HG03565 (cell line): ENCODE results near the gene CCNG1.
"Not testable (repeated sequence)": the region's sequence is repeated elsewhere in the genome, so short reads cannot be mapped to it uniquely, and the experiment has no call there.

Source experiments
- ATAC-seq: cut with Tn5 transposase; IDR thresholded peaks from one replicate; pipeline ENCODE4 v1.9.1; 2021; ENCODE audit warnings: mild to moderate bottlenecking, moderate library complexity; ENCODE audit not compliant: unreplicated experiment

The CCNG1 gene

DNA sequence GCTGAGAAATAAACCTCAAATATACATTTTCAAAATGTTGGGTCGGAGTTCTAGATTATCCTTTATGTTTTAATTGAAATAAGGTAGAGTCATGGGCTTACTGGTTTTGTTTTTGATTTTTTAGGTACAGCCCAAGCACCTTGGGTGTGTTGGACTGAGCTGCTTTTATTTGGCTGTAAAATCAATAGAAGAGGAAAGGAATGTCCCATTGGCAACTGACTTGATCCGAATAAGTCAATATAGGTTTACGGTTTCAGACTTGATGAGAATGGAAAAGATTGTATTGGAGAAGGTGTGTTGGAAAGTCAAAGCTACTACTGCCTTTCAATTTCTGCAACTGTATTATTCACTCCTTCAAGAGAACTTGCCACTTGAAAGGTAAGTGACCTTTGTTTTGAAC lies 3.6 kb downstream of the CCNG1 start:
- ATAC-seq, result no peak

DNA sequence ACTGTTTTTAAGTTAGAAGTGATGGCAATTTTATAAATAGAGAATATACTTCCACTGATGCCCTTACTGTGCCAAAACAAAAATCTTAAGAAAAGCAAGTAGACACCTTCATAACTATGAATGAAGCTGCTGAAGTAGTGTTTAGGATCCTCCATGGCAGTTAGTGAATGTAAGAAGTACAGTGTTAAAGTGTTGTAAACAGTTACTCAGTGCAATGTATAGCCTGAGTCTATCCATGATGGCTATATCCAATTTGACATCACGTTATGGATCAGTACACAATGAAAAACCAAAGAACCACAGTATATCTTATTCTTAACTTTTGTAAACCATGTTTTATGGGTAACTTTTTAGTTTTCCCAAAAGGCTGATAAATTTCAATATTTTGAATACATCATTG lies 7.1 kb downstream of the CCNG1 start:
- no peak for ATAC-seq

DNA sequence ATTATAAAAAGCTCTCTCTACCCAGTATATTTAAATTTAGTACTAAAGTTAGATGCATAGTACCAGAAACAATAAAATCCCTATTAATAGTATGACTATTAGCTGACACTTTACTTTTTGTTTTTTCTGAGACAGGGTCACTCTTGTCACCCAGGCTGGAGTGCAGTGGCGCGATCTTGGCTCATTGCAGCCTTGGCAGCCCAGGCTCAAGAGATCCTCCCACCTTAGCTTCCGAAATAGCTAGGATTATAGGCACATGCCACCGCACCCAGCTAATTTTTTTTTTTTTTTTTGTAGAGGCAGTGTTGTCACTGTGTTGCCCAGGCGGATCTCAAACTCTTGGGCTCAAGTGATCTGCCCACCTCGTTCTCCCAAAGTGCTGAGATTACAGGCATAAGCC lies 8.0 kb downstream of the CCNG1 start:
- no peak for ATAC-seq

DNA sequence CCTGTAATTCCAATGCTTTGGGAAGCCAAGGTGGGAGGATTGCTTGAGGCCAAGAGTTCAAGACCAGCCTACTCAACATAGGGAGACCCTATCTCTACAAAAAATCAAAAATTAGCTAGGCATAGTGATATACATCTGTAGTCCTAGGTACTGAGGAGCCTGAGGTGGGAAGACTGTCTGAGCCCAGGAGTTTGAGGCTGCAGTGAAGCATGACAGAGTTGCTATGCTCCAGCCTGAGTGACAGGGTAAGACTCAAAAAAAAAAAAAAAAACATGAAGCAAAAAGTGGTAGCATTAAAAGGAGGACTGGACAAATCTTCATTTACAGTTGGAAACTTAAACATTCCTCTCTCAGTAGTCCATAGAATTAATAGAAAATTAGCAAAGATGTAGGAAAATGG lies 9.8 kb downstream of the CCNG1 start:
- ATAC-seq, result no peak

DNA sequence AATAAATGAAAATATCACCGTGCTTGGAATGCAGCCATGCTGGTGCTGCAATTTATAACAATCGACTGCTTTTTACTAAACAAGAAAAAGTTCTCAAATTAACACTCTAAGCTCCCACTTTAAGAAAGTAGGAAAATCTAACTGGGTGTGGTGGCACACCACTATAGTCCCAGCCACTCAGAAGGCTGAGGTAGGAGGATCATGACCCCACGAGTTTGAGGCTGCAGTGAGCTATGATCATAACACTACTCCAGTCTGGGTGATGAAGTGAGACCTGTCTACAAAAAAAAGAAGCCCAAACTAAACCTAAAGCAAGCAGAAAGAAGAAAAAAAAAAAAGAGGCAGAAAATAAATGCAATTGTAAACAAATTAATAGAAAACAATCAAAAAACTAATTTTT lies 10.5 kb downstream of the CCNG1 start:
- no peak for ATAC-seq

DNA sequence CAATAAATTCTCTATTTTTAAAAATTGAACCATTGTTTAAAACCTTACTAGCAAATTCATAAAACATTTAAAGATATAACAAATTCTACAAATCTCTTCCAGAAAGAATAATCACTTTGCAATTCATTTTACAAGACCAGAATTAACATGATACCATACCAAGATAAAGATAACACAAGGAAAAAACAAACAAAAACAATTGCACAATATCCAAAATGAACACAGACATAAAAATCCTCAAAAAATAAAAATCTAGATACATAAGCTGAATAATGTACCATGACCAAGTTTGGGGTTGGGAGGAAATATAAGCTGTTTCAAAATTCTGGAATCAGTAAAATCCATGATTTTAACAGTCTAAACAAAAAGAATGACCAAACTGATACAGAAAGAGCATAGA lies 11.1 kb downstream of the CCNG1 start:
- no peak for ATAC-seq

DNA sequence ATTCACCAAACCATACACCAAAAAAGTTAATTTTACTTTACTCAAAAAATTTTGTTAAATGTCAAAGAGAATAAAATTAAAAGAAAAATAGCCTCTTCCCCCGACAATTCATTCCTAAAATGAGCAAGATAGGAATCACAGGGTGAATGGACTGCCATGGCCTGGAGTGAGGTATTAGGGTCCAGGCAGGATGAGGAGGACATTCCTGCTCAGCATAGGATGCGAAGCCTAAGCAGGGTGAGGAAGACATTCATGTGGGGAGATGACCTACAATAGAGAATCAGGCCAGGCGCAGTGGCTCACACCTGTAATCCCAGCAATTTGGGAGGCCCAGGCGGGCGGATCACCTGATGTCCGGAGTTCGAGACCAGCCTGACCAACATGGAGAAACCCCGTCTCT lies 14.1 kb downstream of the CCNG1 start:
- no peak for ATAC-seq

DNA sequence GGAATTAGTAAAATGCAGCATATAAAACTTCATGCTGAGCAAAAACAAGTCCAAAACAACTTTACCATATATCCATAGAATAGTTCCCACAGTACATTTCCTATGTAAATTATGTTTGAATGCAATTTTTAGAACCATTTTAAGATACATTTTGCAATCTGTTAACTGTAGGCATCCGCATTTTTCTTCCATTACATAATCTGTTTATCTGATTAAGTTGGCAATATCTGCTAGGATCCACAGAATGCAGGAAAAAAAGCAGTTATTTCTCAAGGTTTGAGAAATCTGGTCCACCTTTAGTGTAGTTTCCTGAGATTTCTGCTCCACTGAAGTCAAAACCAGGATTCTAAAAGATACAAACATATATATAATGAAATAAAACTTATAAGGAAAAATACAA lies 16.3 kb downstream of the CCNG1 start:
- ATAC-seq, result no peak

DNA sequence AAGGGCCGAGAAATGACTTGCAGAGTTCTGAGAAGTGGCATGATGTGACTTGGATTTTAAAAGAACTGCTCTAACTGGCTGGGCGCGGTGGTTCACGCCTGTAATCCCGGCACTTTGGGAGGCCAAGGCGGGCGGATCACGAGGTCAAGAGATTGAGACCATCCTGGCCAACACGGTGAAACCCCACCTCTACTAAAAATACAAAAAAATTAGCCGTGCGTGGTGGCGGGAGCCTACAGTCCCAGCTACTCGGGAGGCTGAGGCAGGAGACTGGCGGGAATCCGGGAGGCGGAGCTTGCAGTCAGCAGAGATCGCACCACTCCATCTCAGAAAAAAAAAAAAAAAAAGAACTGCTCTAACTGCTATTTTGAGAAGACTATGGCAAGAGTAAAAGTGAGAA lies 18.0 kb downstream of the CCNG1 start:
- not testable (repeated sequence) for ATAC-seq

DNA sequence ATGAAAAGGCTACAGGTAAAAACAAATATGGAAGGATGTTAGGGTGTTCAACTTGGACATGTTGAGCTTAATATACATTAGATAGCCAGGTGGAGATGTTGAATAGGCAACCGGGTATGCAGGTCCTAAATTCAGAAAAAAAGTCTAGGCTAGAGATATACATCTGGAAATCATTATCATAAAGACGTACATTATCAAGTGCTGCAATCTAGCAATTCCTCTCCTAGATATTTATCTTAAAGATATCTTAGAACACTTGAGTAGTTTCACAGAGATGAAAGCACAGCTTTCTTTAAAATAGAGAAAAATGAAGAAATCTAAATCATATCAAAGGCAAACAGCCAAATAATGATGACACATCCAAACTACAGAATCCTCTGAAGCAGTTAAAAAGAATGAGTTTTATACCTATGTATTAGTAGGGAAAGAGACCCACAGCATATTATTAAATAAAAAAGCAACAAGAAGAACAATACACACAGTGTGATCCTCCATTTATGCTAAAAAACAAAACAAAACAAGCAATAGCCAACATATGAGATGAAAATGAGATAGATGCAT lies 18.7 kb downstream of the CCNG1 start:
- ATAC-seq, result no peak

DNA sequence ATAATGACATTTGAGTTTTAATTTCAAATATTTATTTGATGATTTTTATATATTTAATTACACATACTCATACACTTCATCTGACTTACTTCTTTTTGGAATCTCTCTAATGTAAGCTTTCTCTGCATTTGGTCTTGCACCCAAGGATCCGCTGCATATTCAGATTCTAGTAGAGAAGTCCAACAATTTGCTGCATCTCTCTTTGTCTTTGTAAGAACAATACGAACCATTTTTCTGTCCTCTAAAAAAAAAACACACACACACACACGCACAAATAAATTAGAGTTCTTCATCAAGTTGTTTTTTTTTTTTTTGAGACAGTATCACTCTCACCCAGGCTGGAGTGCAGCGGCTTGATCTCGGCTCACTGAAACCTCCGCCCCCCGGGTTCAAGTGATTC lies 19.4 kb downstream of the CCNG1 start:
- ATAC-seq, result no peak

DNA sequence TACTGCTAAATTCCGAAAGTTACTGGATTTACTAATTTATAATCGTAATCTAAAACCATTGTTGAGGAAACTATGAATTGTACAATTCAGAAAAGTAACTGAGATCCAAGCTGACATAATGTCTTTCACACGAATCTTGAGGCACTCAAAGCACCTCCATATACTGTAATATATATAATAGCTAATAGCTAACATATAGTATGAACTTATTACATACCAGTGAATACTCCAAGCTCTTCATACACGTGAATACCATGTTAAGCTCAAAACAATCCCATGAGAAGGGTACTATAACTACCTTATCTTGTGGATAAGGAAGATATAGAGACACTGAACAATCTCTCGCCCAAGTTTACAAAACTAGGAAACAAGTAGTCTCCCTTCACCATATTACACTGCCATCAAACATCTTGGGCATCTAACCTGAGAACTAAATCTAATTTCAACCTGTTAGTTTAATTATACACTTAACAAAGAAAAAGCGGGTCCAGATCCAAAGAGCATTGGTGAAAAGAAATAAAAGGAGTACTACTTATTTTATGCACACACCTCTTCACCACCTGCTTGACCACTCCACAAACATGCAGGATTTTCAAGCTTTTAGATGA lies 21.5 kb downstream of the CCNG1 start:
- no peak for ATAC-seq

DNA sequence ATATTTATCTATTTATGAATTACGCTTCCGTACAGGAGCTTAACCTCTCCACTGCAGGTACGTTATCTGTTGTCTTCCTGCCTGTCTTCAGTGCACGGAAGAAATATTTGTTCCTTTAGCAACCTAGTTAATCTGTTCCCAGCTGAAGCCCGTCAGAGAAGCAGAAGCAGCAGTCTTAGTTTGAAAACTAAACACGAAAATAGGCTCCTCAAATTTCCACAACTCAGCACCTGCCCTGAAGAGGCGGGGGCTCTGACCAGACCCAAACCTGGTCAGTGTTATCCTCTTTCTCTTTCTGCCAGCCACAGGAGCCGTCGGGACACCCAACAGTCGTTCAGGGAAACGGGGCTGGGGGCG lies 22.0 kb downstream of the CCNG1 start:
- ATAC-seq, result no peak

DNA sequence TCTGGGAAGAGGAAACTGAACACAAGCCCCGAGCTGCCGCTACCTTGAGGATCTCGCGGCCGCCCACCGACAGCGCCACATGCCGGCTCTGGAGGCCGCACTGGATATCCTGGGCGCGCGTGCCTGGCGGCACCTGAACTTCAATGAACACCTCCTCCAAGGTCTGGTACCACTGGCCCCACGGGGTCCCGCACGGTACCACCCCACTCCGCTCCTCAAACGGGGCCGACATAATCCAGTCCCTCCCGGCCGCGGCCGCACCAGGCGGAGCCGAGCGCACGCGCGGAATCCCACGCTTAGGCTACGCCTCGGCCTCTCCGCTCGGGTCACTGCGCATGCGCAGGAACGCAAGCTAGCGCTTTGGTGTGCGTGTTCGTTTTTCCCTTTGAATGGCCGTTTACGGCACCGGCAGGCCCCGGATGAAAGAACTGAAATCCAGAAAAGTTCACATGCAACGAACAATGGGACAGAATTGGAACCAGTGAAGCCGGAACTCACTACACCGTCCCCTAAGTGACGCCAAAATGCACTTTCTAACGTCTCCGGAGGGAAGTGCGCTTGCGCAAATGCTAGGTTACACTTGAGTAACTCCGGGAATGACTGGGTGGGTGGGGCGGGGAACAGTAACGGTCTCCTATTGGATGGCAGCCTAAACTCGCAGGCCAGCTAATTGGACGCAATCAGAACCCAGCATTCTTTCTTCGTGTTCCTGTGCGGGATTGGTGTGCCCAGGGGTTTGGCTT lies 22.6 kb downstream of the CCNG1 start, which contains the start of gene NUDCD2:
Gene NUDCD2 (minus strand): TSS at position 284 of the 743 bp plus-strand sequence. CDS start 52 bp downstream, at position 232.
- ATAC-seq, result peak; percentile 71

DNA sequence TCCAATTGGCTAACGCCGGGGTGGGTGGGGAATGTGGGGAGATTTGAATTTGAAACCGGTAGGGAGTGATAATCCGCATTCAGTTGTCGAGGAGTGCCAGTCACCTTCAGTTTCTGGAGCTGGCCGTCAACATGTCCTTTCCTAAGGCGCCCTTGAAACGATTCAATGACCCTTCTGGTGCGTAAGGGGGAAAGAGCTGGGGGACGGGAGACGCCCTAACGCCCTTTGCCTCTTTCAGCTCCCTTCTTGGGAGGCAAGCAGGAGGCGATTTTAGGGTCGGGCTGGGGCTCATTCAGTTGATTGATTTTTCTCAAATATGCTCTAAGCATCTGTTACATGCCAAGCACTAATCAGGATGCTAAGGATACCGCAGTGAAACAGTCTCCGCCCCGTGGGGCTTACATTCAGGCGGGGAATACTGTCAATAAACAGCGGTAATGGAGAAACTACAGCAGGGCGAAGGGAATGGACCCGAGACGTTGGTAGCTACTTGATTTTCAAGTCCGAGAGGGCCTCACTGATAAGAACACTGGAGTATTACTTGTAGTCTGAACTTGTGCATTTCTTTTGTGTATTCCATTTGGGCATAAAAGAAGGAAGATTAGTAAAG lies 23.3 kb downstream of the CCNG1 start, which contains the start of gene HMMR:
Gene HMMR (plus strand): TSS at position 71 of the 610 bp plus-strand sequence. CDS start 61 bp downstream, at position 132.
- no peak for ATAC-seq

DNA sequence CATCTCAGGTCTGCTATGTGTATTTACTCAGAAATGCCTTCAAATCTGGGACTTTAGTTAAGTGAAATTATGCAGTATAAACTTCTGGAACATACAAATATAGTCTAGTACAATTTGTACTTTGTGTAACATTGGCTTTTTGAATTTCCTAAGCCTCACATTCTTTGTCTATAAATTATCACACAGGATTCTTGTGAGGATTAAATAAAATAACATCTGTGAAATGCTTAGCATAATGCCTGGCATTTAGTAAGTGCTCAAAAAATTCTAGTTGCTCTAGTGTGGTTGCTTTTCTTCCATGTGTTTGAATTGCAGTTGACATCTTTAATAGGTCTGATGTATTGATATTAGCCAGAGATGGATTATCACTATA lies 25.7 kb downstream of the CCNG1 start:
- ATAC-seq, result no peak

DNA sequence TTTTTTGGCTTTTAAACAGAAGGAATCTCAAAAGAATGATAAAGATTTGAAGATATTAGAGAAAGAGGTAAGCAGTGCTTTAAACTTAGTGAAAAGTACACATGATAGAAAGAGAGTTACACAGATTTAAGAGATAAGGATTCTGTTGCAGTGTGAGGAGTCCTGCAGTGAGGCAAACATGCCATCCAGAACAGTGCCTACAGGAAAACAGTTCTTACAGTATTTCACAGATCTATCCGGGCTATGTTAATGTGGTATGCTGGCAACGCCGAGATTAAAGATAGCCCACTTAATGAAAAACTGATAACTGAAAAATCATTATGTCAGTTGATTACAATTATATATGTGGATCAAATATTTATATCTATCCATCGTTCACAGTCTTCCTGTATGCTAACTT lies 30.3 kb downstream of the CCNG1 start:
- ATAC-seq, result no peak

DNA sequence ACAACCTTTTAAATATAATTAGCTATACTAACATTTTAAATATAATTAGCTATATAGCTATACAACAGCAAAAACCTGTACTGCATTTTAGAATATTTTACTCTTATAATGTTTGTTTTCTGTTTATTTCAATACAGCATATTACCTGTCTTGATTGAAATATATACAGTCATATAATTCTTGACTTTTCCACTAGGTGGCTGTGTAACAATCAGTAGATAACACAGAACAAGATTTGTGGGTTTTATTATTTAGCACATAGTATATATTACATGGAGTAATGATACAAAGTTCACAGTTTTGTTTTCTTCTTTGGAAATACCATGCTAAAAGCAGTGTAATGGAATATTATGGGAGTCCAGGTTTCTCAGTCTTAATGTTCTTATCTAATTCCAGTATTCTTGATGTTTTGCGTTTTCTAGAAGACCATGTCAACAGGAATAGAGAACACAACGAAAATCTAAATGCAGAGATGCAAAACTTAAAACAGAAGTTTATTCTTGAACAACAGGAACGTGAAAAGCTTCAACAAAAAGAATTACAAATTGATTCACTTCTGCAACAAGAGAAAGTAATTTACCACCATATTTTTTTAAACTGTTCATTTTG lies 36.3 kb downstream of the CCNG1 start:
- peak; percentile 67 for ATAC-seq

DNA sequence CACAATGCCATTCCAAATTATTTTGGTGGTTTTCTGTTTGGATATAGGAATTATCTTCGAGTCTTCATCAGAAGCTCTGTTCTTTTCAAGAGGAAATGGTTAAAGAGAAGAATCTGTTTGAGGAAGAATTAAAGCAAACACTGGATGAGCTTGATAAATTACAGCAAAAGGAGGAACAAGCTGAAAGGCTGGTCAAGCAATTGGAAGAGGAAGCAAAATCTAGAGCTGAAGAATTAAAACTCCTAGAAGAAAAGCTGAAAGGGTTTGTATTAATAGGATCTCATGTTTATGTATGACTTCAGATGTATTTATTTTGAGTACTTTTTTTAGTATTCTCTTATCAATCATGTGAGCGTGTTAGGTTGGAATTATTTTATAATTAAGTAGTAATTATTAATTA lies 38.0 kb downstream of the CCNG1 start:
- no peak for ATAC-seq

DNA sequence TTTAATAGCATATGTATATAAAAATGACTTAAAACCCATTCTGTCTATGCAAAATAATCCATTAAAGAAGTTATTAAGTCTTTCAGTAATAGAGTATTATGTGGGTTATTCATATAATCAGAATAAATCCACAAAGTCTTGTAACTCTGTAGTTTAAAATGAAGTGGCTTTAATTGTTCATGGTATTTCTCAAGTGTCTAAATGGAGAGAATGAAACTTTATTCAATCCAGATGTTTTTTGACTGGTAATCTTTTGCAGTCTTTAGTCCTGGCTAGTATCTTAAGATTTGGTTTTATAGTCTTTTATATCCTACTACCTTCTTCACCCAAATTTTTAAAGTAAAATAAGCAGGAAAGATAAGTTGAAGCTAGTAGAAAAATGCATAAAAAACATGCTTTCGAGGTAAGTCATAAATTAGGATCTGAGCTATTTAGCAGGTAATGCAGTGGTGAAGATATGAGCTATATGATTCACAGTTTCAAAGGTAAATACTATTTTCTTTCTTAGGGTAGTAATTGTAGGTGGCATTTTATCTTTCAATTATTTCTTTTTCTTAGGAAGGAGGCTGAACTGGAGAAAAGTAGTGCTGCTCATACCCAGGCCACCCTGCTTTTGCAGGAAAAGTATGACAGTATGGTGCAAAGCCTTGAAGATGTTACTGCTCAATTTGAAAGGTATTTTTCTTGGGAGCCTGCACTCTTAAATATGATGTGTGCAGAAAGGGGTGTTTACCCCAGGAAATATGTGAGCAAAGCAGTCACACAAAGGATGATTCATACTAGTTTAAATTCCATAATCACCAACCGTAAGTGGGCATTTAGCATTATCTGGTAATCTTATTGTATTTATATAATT lies 41.0 kb downstream of the CCNG1 start:
- no peak for ATAC-seq

DNA sequence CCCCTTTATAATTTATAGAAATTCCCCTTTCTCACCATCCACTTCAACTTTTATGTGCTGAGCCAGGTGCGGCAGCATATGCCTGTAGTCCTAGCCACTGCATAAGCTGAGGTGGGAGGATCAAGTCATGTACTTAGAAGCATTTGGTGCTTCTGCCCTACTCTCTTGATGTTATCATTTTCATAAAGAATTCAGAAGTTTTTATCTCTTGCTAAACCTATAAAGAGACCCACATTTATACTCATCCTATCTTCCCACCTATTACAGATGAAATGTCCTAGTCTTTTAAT lies 41.5 kb downstream of the CCNG1 start:
- no peak for ATAC-seq
